NCI-H82 (cell line): ENCODE measurements around the gene SPG11.
"Not testable (repeated sequence)": the region's sequence is repeated elsewhere in the genome, so short reads cannot be mapped to it uniquely, and the experiment has no call there.

Experiments used
- DNase-seq: peaks from one replicate; lab custom pipeline; 2025; lab: John Stamatoyannopoulos, UW

Gene SPG11

GRCh38 chr15:44633603-44634002, 29.9 kb downstream of the SPG11 start:
- DNase-seq = no peak

GRCh38 chr15:44625286-44625685, 38.2 kb downstream of the SPG11 start:
- DNase-seq = not testable (repeated sequence)

- no peak for DNase-seq
These were observed 40.3 kb downstream of the SPG11 start for GRCh38 chr15:44623178-44623577.

- DNase-seq = no peak
These were observed 43.4 kb downstream of the SPG11 start for GRCh38 chr15:44620081-44620480.

- DNase-seq = no peak
These were observed 46.5 kb downstream of the SPG11 start for GRCh38 chr15:44616974-44617373.

GRCh38 chr15:44606740-44607139, 56.7 kb downstream of the SPG11 start:
- no peak for DNase-seq

- DNase-seq = no peak
These were observed 60.3 kb downstream of the SPG11 start for GRCh38 chr15:44603126-44603525.

GRCh38 chr15:44598892-44599291, 64.6 kb downstream of the SPG11 start:
- DNase-seq = no peak

GRCh38 chr15:44598066-44598465, 65.4 kb downstream of the SPG11 start:
- no peak for DNase-seq

- no peak for DNase-seq
These were observed 66.9 kb downstream of the SPG11 start for GRCh38 chr15:44596511-44597010.

GRCh38 chr15:44595656-44596510, 67.6 kb downstream of the SPG11 start:
- DNase-seq = no peak

- DNase-seq = no peak
These were observed 68.2 kb downstream of the SPG11 start for GRCh38 chr15:44595246-44595645.

- peak; percentile 12 for DNase-seq
These were observed 70.3 kb downstream of the SPG11 start for GRCh38 chr15:44593042-44593736.

- DNase-seq = peak; percentile 53
These were observed 72.1 kb downstream of the SPG11 start for GRCh38 chr15:44591326-44591725.

- peak; percentile 54 for DNase-seq
These were observed 74.9 kb downstream of the SPG11 start for GRCh38 chr15:44588541-44588940.

- no peak for DNase-seq
These were observed 77.8 kb downstream of the SPG11 start for GRCh38 chr15:44585633-44586032.

- DNase-seq = peak; percentile 50
These were observed 79.2 kb downstream of the SPG11 start for GRCh38 chr15:44584162-44584749.

GRCh38 chr15:44580105-44580504, 83.4 kb downstream of the SPG11 start:
- DNase-seq = no peak

- no peak for DNase-seq
These were observed 88.7 kb downstream of the SPG11 start for GRCh38 chr15:44574734-44575133.

- DNase-seq = no peak
These were observed 90.1 kb downstream of the SPG11 start for GRCh38 chr15:44573386-44573785.

GRCh38 chr15:44570361-44570760, 93.1 kb downstream of the SPG11 start:
- DNase-seq = no peak

GRCh38 chr15:44569316-44569715, 94.1 kb downstream of the SPG11 start:
- DNase-seq = no peak

GRCh38 chr15:44568338-44568737, 95.1 kb downstream of the SPG11 start:
- DNase-seq = no peak
